HG03064 (cell line): Measurements from ENCODE around the gene GNGT2.
"Not testable (repeated sequence)": the region's sequence is repeated elsewhere in the genome, so short reads cannot be mapped to it uniquely, and the experiment has no call there.

ENCODE experiments used
- ATAC-seq: cut with Tn5 transposase; IDR thresholded peaks from one replicate; pipeline ENCODE4 v1.9.1; 2021; ENCODE audit warnings: low read depth; ENCODE audit not compliant: unreplicated experiment

GNGT2 gene

DNA sequence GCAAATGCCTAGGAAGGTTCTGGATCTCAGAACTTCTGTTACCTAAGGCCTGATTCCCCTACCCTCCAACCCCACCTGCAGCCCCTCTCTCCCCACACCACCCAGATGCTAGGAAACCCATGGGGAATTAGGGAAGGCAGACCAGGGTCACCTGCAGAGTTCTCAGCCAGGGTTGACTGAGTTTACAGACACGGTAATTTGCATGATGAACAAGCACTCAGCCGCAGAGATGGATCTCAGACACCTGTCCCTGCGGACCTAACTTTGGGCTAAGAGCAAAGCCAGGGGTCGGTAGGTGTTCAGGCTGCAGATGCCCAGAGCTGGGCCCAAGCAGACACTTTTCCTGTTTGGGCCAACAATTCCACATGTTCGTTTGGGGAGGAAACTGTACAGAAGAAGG lies 3.0 kb upstream of the GNGT2 start:
- ATAC-seq, result no peak

GRCh38 chr17:49209061-49209571 lies 1.3 kb downstream of the GNGT2 start:
- ATAC-seq, result no peak

DNA sequence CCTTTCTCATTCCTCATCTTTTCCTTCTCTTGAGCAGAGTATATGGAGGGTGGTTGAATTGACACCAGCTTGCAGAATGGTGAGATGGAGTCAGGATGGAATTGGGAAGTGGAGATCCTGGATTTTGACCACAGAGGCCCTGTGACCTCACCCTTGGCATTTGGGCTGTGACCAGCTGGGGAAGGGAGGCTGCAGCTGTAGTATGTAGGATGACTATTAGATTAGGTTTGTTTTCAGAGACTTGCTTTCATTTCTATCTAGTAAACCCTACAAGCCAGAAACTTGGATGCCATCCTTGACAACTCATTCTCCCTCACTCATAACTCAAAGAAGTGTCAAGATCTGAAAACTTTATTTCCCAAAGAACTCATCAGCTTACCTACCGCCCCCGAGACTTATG lies 5.9 kb downstream of the GNGT2 start:
- no peak for ATAC-seq

DNA sequence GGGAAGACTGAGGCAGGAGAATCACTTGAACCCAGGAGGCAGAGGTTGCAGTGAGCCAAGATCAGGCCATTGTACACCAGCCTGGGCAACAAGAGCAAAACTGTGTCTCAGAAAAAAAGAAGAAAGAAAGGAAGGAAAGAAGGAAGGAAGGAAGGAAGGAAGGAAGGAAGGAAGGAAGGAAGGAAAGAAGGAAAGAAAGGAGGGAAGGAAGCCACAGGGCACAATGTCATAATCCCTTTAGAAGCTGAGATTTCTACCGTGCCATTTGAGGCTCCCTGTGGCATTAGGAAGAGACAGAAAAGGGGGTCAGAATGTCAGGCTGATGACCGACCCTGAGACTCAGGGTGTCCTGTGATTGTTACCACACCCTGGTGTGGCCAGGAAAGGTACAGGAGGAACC lies 6.6 kb downstream of the GNGT2 start:
- no peak for ATAC-seq

GRCh38 chr17:49201481-49201927 lies 8.9 kb downstream of the GNGT2 start:
- no peak for ATAC-seq

GRCh38 chr17:49200423-49201083 lies 9.8 kb downstream of the GNGT2 start:
- no peak for ATAC-seq

DNA sequence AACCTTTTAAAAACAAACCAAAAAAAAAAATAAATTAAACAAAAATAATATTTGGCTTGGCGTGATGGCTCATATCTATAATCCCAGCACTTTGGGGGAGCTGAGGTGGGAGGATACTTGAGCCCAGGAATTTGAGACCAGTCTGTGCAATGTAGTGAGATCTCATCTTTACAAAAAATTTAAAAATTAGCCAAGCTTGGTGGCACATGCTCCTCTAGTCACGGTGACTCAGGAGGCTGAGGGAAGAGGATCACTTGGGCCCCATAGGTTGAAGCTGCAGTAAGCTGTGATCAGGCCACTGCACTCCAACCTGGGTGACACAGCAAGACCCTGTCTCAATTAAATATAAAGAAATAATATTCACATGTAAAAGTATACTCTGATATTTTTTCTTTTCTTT lies 12.2 kb downstream of the GNGT2 start:
- ATAC-seq, result no peak

DNA sequence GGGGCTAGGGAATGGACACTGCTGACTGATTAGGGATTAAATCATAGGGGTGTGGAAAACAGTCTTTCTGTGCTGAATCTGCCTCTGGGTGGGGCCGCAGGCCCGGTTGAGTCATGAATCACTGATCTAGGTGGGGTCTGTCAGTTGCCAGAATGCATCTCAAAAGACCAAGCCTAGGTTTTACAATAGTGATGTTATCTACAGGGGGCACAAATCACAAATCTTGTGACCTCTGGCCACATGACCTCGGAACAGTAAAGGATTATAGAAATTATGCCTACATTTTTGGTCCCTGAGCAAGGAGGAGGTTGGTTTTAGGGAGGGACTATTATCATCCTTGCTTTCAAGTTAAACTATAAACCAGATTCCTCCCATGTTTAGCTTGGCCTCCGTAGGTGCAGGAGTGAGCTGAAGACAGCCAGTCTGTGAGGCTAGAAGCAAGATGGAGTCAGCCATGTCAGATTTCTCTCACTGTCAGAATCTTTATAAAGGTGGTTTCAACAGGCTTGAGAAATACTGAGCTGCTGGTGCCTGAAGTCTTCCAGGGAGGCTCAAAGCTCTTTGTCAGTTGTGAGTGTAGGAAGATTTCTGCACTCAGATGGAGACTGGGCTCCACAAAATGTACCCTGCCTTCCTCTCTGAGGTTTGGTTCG lies 12.9 kb downstream of the GNGT2 start:
- ATAC-seq, result no peak

GRCh38 chr17:49196520-49196919 lies 13.9 kb downstream of the GNGT2 start:
- no peak for ATAC-seq

DNA sequence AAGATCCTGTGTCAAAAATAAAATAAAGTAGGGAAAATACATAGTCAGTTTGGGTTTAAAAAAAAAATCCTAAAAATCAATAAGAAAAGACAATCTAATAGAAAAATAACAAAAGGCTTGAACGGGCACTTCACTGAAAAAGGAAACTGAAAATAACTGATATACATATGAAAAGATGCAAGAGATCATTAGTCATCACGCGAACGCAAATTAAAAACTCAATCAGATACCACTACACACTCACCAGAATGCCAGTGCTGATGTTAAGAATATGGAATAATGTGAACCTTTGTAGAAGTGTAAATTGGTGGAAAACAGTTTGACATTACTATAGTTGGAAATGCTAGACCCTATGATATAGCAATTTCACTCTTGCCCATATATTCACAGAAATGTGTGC lies 14.6 kb downstream of the GNGT2 start:
- no peak for ATAC-seq

GRCh38 chr17:49194297-49194607 lies 16.1 kb downstream of the GNGT2 start:
- no peak for ATAC-seq

DNA sequence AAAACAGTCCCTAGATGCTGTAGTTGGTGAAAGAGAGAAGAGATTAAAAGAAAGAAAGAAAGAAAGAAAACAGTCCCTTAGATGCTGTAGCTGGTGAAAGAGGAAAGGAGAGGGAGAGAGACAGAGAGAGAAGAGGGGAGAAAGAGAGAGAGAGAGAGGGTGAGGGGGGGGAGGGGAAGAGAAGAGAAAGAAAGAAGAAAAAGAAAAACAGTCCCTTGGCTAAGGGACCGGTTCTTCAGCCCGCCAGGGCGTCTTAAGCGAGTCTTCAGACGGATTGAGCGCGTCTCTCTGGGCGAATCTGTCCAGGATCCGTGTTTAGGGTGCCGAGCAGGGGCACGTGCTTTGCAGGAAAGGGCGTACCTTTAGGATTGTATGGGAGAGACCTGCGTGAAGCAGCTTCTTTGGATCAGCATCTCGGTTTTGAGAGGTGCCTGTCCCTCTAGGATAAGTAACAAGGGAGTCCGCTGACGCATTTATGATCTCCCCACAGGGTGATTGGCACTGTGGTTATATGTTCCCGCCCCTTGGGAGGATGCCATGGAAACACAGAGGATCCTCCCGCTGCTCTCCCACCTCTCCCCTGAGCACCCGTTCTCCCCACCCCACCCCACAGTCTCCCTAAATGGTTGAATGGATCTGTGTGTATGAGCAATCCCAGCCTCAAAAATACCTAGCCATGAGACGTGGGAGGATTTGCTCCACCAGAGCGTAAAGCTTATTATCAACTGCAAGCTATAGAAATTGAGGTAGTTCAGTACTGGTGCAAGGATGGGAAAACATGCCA lies 16.7 kb downstream of the GNGT2 start:
- no peak for ATAC-seq

GRCh38 chr17:49191917-49192741 lies 18.2 kb downstream of the GNGT2 start:
- peak; percentile 34 for ATAC-seq

DNA sequence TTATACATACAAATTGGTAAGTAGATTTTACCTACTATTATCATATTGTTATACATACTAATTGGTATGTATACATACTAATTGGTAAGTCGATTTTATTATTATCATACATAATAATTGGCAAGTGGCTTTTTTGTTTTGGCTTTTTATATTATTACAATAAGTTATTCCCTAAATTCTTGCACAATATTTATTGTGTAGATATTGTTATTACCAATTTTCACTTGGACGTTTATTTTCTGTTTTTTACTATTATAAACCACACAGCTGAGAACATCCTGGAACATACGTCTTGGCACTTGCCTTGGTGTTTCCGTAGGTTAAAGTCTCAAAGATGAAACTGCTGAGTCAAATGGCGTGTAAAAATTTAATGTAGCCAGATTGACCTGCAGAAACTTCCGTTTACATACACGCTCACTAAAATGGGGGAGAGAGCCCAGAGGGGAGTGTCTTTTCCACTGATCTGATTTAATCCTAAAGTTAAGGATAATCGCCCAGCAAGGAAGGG lies 18.9 kb downstream of the GNGT2 start:
- ATAC-seq, result peak; percentile 8

DNA sequence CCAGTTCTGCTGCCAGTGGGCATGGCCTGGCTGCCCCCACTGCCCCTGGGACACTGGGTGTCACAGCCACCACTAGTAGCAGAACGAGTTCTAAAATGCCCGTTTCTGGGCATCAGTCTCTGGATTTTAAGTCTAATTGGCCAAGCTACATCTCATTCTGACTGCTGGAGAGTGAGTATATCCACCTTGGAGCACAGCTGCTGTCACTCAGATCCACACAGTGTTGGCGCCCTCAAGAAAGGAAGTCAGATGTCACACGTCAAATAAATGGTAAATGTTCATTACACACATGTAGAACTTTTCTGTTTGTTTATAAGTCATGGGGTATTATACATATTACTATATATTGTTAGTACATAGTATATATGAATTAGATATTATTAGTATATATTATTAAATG lies 19.4 kb downstream of the GNGT2 start:
- ATAC-seq, result no peak

GRCh38 chr17:49187301-49187700 lies 23.1 kb downstream of the GNGT2 start:
- no peak for ATAC-seq

GRCh38 chr17:49185381-49185780 lies 25.0 kb downstream of the GNGT2 start:
- not testable (repeated sequence) for ATAC-seq

GRCh38 chr17:49184522-49184921 lies 25.9 kb downstream of the GNGT2 start:
- ATAC-seq, result not testable (repeated sequence)

GRCh38 chr17:49183801-49184200 lies 26.6 kb downstream of the GNGT2 start:
- no peak for ATAC-seq

DNA sequence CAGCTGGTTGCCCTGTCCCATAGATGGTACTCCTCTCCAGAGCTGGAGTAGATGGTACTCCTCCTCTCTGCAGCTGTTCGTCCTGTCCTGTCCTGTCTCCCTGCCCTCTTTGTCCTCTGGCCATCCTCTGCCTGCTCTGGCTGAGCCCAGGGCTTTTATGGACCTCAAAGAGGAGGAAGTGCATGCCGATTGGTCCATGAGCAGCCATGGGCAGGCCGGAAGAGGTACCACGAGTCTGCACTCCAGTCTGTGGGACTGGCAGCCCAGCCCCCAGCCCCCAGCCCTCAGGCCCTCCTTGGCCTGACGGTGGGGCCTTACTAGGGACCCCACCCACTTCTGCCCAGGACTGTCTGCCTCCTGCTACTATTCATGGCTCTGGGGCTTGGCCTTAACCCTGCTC lies 27.0 kb downstream of the GNGT2 start:
- ATAC-seq, result no peak
